GM19240 (cell line): ENCODE measurements around the gene FGFBP2.
A peak's percentile ranks its signal among the peaks of the same experiment; 100 is the strongest.

Experiments
- DNase-seq: peaks from one replicate; pipeline ENCODE4 v3.0.0; 2011; ENCODE audit warnings: low spot score; ENCODE audit not compliant: insufficient read length

FGFBP2 gene

DNA sequence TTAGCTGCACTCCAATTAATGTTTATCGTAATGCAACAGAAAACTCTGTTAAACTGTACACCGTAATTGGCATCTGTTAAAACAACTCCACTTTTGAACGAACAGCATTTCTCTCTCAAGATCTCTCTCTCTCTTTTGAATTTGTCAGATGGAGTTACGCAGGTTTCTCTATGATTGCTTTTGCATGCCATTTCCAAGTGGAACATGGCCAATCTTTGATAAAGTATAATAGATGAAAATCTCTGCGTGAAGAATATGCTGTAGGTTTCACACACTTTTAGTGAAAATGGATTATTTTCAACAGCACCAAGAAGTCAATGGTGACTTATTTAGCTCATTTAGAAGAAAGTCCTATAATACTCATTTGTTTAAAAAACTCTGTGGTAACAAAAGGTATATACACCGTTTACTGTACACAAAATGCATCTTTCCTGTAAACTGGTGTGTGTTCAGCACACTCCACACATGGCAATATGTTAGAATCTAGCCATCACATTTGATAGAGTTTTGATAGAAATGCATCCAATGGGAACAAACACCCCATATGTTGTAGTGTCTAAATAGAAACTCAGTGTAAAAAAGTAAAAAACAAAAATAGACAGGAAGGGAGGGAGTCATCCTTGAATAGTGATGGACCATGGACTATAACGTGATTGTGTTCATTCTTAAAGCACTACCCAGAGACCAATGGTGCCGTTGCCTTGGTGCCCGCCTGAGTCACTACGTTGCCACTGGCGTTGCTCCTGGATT lies 5.8 kb upstream of the FGFBP2 start:
- DNase-seq, result no peak

GRCh38 chr4:15965325-15965724 lies 2.4 kb upstream of the FGFBP2 start:
- no peak for DNase-seq

DNA sequence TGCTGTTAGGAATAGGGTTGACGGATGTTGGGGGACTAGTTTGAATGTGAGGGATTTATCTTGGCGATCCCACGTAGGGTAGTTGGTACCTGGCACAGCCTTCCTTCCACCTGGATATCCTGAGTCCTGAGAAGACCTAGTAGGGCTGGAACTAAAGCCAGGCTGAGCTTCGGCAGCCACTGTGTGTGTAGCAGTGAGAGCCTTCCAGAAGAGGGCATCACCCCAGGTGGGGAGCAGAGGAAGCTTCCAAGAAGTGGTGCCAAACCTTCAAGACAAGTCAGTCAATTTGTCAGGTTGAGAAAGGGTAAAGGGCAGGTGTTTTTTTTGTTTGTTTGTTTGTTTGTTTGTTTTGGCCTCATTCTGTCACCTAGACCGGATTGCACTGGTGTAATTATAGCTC lies 1.2 kb upstream of the FGFBP2 start:
- DNase-seq, result no peak

DNA sequence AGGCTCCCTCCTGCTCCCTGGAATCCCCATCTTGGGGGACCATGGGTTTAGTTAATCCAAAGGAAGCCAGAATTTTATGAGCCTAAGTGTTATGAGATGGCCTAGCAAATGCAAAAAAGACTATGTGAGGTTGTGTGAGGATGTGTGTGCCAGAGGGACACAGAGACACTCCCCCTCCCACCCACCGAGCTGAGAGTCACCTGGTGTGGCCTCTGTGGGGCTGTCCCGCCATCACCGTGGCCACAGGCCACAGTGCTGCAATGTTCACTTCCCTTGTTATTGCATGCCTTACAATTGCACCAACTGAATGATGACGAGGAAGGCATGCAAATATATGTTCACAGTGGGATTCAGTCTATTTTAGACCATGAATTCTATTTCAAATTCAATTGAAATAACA lies 601 bp upstream of the FGFBP2 start:
- DNase-seq, result no peak

GRCh38 chr4:15961781-15962510 lies 1.0 kb downstream of the FGFBP2 start:
- no peak for DNase-seq

GRCh38 chr4:15958562-15958961 lies 4.4 kb downstream of the FGFBP2 start:
- DNase-seq, result no peak

DNA sequence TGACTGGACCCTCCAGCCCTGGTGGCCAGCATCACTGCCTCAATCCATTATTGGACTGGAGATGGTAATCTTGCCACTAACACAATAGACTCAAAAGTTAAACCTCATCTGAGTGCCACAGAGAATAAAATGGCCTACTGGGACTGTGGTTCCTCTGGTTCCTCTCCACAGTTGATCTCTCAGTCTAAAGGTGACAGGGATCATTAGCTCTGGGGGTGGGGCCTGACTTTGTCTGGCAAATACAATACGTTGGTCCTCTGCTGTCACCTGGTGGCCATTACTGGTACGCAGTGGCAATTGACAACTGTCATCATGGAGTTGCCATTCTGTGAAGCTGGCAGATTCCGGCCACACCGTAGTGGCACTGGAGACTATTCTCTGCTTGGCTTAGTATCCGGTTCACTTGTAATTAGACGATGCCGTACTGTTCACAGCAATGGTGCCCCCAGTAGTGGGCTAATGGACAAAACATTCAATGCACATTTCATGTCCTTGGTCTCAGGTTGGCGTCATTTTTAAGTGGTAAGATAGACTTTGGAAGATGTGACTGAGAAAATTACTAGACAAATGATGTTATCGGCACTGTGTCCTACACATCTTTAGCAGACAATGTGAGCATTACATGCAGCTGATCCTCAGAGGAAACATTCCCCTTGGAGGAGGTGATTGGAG lies 6.7 kb downstream of the FGFBP2 start:
- peak; percentile 69 for DNase-seq

- DNase-seq, result no peak
These were observed 7.3 kb downstream of the FGFBP2 start for GRCh38 chr4:15955670-15956069.

GRCh38 chr4:15953625-15954024 lies 9.3 kb downstream of the FGFBP2 start:
- no peak for DNase-seq

DNA sequence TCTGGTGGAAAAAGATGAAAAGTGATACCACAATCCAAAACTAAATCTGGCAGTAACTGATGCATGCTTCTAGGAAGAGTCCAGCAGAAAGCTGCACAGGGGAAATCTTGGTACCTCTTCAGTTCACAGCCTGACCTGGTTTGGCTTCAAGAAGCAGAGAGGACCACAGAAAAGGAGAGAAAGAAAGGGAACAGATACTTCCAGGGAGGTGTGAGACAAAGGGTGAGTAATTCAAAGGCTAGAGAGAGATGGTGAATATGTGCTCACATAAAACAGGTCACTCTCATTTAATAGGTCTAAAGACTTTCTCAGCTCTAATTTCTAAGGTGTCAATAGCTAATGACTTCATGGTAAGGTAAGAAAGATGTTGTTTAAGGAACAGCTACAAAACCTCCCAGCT lies 11.2 kb downstream of the FGFBP2 start:
- DNase-seq, result no peak

- no peak for DNase-seq
These were observed 14.1 kb downstream of the FGFBP2 start for GRCh38 chr4:15948826-15949225.

DNA sequence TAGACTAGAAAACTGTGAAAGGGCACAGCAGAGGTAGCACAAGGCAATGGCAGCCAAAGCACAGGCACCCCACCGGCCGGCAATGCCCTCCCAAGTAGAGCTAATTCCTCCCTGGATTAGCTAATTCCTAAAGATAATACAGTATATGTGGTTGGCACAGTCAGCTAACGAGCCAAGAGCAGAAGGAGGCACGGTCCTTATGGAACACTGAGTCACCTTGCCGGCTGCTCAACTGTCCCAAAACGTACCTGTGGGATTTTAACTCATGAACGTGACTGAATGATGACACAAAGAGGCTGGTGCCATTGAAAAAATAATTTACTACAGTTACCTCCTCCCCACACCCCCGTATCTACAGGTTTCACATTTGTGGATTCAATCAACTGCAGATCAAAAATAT lies 15.3 kb downstream of the FGFBP2 start:
- no peak for DNase-seq

DNA sequence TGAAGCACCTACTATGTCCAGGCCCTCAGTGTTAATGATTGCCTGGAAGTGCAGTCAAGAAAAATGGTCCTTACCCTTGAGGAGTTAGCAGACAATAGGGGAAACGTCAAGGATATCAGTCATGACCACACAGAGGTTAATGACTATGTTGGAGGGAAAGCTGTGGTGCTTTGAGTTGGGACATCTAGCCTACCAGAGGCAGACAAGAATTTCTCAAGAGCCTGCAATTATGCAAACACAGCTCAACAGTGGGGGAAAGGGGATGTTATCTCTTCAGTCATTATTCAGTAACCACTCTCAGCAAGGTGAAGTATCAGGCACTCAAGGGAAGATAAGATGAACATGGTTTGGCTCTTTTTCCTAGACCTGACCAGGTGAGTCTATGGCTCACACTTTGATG lies 17.5 kb downstream of the FGFBP2 start:
- no peak for DNase-seq

DNA sequence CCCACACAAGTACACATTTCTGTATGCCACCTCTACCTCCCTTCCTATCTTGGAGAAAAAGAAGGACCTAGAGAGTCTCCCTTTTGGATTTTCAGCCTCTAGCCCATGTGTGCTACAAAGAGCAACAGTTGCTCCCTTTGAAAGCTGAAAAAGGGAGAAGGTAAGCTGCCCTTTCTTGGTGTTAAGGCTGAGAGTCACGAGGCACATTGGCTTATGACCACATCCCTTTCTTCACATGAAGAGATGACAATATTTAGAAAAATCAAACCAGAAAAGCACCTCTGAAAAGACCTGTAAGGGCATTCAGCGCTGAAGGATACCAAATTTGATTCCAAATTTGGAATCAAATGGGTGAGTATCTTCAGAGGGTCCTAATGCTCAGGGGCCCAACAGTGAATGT lies 18.1 kb downstream of the FGFBP2 start:
- DNase-seq, result no peak

- no peak for DNase-seq
These were observed 20.7 kb downstream of the FGFBP2 start for GRCh38 chr4:15942283-15942682.

DNA sequence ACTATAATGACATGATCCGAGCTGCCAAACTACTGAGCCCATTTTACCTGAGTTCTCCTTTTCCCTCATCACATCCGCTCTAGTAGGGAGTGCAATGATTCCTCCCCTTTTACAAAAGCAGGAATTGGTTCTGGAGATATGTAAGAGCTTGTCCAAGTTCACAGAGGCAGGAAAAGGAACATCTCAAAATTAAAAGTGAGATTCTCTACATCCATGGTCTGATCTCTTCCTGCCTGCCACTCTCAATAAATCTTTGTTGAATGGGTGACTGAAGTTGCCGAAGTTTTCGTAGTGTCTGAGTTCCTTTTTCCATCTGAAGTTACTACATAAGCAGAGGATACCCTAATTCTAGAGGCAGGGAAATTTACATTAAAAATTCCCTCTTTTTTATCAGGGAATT lies 24.3 kb downstream of the FGFBP2 start, which contains the start of gene FGFBP1:
TSS of gene FGFBP1 (minus strand) at position 101 of the 400 bp plus-strand sequence. CDS start 2,108 bp downstream, outside the sequence.
- DNase-seq, result no peak

- no peak for DNase-seq
These were observed 24.8 kb downstream of the FGFBP2 start for GRCh38 chr4:15938182-15938581.

DNA sequence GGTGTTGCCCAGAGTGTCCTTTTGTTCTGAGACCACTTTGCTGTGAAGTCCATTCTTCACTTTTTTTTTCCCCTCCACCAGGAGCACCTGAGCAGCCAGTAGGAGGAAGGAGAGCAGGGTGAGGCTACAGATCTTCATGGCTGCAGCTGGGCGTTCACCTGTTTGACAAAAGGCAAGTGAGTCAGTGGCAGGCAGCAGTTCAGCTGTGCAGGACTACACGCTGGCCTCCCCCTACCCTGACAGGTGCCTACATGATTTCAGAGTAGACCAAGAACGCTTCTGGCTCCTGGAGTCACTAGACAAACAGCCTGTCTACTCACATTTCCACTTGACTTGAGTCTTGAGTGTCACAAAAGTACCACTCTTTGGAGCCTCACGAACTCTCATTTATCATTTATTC lies 26.5 kb downstream of the FGFBP2 start:
- no peak for DNase-seq

- no peak for DNase-seq
These were observed 27.2 kb downstream of the FGFBP2 start for GRCh38 chr4:15935504-15936402.

DNA sequence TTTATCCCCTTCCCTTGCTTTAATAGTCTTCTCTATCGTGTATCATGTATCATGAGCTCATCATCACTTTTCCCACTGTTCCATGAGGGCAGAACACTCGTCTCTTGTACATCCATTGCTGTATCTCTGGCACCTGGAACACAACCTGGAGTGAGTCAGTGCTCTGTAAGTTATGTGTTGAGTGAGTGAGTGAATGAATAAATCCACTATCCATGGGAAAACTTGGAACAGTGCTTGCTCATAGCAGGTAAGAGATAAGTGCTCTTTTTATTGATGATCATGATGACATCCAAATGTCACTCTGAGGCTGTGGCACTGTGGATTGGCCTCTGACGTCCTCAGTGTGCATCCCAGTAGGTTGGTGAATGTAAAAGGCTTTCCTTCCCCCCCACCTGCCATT lies 28.7 kb downstream of the FGFBP2 start:
- DNase-seq, result no peak

DNA sequence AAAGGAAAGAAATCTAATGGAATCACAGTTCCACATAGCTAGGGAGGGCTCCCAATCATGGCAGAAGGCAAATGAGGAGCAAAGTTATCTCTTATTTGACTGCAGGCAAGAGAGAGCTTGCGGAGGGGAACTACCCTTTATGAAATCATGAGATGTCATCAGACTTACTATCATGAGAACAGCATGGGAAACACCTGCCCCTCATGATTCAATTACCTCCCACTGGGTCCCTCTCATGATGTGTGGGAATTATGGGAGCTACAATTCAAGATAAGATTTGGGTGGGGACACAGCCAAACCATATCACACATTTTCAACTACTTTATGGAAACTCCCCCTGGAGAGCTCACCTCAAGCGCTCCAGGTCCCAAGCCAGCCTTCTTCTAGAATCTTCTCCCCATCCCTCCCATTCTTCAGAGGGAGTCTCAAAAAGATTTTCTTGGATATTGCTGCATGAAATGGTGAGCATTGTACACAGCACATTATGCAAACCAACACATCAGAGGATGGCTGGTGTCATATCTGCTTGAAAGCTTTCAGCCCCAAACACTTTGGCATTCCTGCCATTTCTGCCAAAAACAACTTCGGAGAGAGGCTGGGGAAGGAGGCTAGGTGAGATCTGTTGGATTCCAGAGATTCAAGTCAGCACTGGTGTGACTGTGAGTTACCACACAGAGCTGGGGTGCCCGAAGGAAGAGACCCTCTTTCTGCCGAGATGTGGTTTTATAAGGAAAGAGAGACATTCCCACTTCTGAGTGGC lies 31.3 kb downstream of the FGFBP2 start:
- no peak for DNase-seq
